Osteocyte (in vitro differentiated cells): ENCODE results near the gene MMP28. TPM values are rescaled to one million over a fixed set of nuclear protein-coding genes. Genes with fewer than 3 reads are reported as not detected.

ENCODE experiments used
- DNase-seq: peaks from one replicate; pipeline ENCODE4 v3.0.0; 2021; ENCODE audit warnings: mixed read lengths; ENCODE audit not compliant: unreplicated experiment; ENCODE audit errors: extremely low spot score
- H3K27ac Mint-ChIP-seq: one replicate; pipeline ENCODE4 v1.8.0; 2021; ENCODE audit warnings: mild to moderate bottlenecking, mixed read lengths; ENCODE audit not compliant: unreplicated experiment
- H3K27me3 Mint-ChIP-seq: one replicate; pipeline ENCODE4 v1.8.0; 2021; ENCODE audit warnings: mixed read lengths; ENCODE audit not compliant: unreplicated experiment
- H3K36me3 Mint-ChIP-seq: one replicate; pipeline ENCODE4 v1.8.0; 2021; ENCODE audit warnings: mixed read lengths; ENCODE audit not compliant: unreplicated experiment
- H3K4me1 Mint-ChIP-seq: one replicate; pipeline ENCODE4 v1.8.0; 2021; ENCODE audit warnings: mixed read lengths; ENCODE audit not compliant: unreplicated experiment
- H3K4me3 Mint-ChIP-seq: one replicate; pipeline ENCODE4 v1.8.0; 2021; ENCODE audit warnings: mild to moderate bottlenecking, moderate library complexity, mixed read lengths; ENCODE audit not compliant: unreplicated experiment
- H3K9me3 Mint-ChIP-seq: one replicate; pipeline ENCODE4 v1.8.0; 2021; ENCODE audit warnings: mixed read lengths; ENCODE audit not compliant: unreplicated experiment
- CTCF ChIP-seq: fragments of 200-600 bp; sonication (generic); IDR thresholded peaks from 2 replicates; pipeline ENCODE4 v1.5.0; 2021; ENCODE audit warnings: antibody characterized with exemption, mild to moderate bottlenecking, moderate library complexity
- total RNA-seq: library from RNA; stranded (reverse); gene quantifications from 2 replicates; pipeline ENCODE4 v1.2.1, GENCODE V29; 2021

Gene MMP28
- total RNA-seq, 1 donor from 2014 or later, result 0.75 TPM

- Mint-ChIP-seq H3K4me3 (no peak overlapping the region), H3K36me3 (peaks cover 15% of the 10 kb centered on the region), H3K4me1 (peaks cover 27% of the 10 kb centered on the region), H3K9me3 (no peaks in the 10 kb centered on the region), H3K27ac (no peak overlapping the region), H3K27me3 (no peaks in the 10 kb centered on the region)
- TF ChIP-seq CTCF, result no peak
- no peak for DNase-seq
Observed at GRCh38 chr17:35716173-35716572, 79.3 kb downstream of the MMP28 start.

Other genes starting within 250 kb of the MMP28 start
- gene SLFN14, start 234.8 kb downstream of the MMP28 start, total RNA-seq, result not detected in 2 replicates
- gene PEX12, start 217.1 kb downstream of the MMP28 start, total RNA-seq, result 6.9 and 7.0 TPM in 2 replicates
- gene AP2B1, start 208.3 kb downstream of the MMP28 start, total RNA-seq, result 201 and 208 TPM in 2 replicates
- 15.6 and 16.2 TPM in 2 replicates for gene RASL10B, start 64.0 kb downstream of the MMP28 start, total RNA-seq
- gene GAS2L2, start 42.4 kb downstream of the MMP28 start, total RNA-seq, result not detected in 2 replicates
- gene C17orf50, start 34.8 kb downstream of the MMP28 start, total RNA-seq, result not detected in 2 replicates
- gene TAF15, start 13.8 kb upstream of the MMP28 start, total RNA-seq, result 157 and 170 TPM in 2 replicates
- gene HEATR9, start 73.2 kb upstream of the MMP28 start, total RNA-seq, result not detected in 2 replicates
- not detected in 2 replicates for gene CCL5, start 84.7 kb upstream of the MMP28 start, total RNA-seq
- 0.35 TPM in 1 of 2 replicates, not detected in the other for gene RDM1, start 135.1 kb upstream of the MMP28 start, total RNA-seq
- gene LYZL6, start 148.1 kb upstream of the MMP28 start, total RNA-seq, result not detected in 2 replicates
- gene CCL16, start 185.9 kb upstream of the MMP28 start, total RNA-seq, result not detected in 2 replicates
- not detected in 2 replicates for gene CCL14, start 191.1 kb upstream of the MMP28 start, total RNA-seq
- not detected in 2 replicates for gene CCL15, start 205.9 kb upstream of the MMP28 start, total RNA-seq
- gene CCL23, start 222.3 kb upstream of the MMP28 start, total RNA-seq, result not detected in 2 replicates